GM12801 (cell line): ENCODE measurements around the gene MED13L.

ENCODE experiments used
- TF ChIP-seq, protein P1 (sequence below): IDR thresholded peaks from one replicate; pipeline ENCODE4 v1.5.1; 2011; ENCODE audit warnings: control low read depth; ENCODE audit not compliant: insufficient read length; ENCODE audit errors: extremely low read depth

The MED13L gene

DNA sequence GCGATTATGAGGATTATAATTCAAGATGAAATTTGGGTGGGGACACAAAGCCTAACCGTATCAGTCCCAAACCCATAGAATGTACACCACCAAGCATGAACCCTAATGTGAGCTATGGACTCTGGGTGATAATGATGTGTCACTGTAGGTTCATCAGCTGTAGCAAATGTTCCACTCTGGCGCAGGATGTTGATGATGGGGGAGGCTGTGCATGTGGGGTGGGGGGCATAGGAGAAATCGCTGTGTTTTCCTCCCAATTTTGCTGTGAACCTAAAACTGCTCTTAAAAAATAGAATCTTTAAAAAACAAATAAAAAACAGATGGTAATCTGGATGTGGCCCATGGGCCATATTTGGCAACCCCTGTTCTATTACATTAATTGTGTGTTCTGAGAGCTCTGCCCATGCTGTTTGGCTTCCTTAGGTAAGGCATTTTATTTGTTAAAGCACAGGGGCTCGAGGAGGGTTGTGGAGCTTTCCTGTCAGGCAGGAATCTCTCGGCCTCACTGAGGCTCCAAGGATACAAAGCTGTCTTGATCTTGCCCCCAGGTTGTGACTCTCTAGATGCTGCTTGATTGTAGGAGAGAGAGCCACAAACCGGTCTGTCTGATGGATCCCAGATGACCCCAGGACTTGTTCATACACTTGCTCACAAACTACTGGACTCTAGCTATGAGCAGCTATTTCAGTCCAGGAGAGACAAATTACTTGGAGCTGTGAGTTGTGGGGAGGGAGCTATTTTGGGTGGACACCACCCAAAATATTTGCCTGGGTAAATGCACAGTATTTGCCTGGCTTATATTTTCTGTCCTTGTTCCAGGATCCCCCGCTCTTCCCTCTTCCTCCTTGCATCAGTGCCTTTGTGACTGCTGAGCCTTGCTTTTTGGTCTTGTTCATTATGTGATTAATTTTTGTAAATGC is 340.2 kb downstream of the MED13L start:
- TF ChIP-seq, protein P1, sequence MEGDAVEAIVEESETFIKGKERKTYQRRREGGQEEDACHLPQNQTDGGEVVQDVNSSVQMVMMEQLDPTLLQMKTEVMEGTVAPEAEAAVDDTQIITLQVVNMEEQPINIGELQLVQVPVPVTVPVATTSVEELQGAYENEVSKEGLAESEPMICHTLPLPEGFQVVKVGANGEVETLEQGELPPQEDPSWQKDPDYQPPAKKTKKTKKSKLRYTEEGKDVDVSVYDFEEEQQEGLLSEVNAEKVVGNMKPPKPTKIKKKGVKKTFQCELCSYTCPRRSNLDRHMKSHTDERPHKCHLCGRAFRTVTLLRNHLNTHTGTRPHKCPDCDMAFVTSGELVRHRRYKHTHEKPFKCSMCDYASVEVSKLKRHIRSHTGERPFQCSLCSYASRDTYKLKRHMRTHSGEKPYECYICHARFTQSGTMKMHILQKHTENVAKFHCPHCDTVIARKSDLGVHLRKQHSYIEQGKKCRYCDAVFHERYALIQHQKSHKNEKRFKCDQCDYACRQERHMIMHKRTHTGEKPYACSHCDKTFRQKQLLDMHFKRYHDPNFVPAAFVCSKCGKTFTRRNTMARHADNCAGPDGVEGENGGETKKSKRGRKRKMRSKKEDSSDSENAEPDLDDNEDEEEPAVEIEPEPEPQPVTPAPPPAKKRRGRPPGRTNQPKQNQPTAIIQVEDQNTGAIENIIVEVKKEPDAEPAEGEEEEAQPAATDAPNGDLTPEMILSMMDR, result no peak

DNA sequence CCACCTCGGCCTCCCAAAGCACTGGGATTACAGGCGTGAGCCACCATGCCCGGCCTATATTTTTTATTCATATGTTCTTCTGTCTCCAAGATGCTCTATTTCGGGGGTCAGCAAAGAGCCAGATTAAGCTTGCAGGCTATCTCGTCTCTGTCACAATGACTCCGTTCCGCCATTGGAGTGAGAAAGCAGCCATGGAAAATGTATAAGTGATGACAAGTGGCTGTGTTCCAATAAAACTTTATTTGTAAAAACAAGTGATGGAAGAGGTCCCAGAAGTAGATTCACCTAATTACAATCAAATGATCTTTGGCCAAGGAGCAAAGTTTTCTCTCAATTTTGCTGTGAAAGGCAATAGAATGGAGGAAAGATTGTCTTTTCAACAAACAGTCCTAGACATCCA is 342.6 kb downstream of the MED13L start:
- TF ChIP-seq, protein P1, result no peak

- TF ChIP-seq, protein P1, result no peak
Measured at GRCh38 chr12:115934046-115934445, 343.4 kb downstream of the MED13L start.

DNA sequence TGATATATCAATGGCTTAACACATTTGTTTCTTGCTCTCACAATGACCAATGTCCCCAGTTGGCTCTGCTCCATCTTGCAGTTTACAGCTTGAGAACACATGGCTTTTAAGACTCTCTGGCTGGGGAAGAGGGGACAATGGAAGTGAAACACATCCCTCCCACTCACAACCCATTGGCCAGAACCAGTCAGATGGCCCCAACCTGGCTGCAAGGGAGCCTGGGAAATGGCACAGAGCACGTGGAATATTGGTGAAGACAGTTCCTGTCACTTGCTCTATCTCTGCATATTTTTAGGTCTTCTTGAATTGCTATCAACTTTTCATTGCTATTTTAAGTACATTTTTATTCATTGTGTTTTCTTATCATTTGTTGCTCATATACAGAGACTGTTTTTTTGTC is 345.4 kb downstream of the MED13L start:
- TF ChIP-seq, protein P1, result no peak

DNA sequence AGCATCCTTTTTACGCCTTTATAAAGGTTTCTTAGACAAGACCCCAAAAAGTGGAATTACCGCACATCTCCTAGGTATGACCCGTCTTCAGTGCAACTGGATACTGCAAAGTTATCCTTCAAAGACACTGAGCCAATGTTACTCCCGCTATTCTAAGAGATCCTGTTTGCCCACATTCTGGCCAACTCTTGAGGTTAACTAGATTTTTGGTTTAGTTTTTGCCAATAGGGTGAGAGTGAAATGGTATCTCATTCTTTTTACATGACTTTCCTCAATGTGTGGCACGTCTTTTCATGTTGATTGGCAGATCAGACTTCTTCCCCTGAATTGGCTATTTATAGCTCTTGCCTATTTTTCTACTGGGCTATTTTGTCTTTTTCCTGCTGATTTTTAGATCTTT is 347.2 kb downstream of the MED13L start:
- TF ChIP-seq, protein P1, result no peak

- TF ChIP-seq, protein P1, result no peak
Measured at GRCh38 chr12:115926037-115926670, 351.3 kb downstream of the MED13L start.

DNA sequence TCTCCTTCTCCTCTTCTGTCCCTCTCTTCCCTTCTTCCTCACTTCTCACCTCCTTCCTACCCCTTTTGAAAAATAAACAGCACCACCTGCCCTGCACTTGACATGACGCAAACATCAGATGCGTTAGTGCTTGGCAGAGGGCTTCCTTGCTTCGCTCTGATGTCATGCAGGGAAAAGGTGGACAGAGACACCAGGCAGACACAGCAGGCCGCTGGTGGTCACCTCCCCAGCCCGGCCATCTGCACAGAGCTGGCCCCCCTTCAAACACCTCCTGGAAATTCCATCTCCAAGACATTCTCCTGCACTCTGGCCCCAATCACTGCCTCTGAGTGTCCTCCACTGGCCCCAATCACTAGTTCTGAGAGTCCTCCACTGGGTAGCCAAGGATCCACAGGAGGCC is 353.6 kb downstream of the MED13L start:
- TF ChIP-seq, protein P1, result no peak
